ENCODE measurements around the gene ARHGAP35. TPM values are rescaled to one million over a fixed set of nuclear protein-coding genes. Genes with fewer than 3 reads are reported as not detected.
A peak's percentile ranks its signal among the peaks of the same experiment; 100 is the strongest.
"Not testable (repeated sequence)": the region's sequence is repeated elsewhere in the genome, so short reads cannot be mapped to it uniquely, and the experiment has no call there.

The ARHGAP35 gene
- total RNA-seq, 1 donor from 2014 or later = 57.9 TPM

DNA sequence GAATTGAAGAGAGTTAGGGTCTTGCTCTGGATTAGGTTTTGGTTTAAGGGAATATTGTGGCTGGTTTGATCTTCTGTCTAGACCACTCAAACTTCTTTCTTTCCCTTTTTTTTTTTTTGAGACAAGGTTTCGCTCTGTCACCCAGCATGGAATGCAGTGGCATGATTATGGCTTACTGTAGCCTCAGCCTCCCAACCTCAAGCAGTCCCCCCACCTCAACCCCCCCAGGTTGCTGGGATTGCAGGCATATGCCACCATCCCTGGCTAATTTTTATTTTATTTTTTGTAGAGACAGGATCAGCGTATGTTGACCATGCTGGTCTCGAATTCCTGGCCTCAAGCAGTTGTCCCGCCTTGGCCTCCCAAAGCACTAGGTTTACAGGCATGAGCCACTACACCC, 21.2 kb downstream of the ARHGAP35 start:
- Mint-ChIP-seq H3K4me3 (ENCODE audit: unreplicated experiment) (peak overlapping the region; percentile 7), H3K4me1 (ENCODE audit: low read depth, unreplicated experiment) (peaks cover 25% of the 10 kb centered on the region), H3K9me3 (ENCODE audit: unreplicated experiment) (no peaks in the 10 kb centered on the region), H3K27ac (ENCODE audit: unreplicated experiment) (no peak overlapping the region), H3K36me3 (ENCODE audit: low read depth, unreplicated experiment) (peaks cover 3% of the 10 kb centered on the region), H3K27me3 (ENCODE audit: low read depth, unreplicated experiment) (no peaks in the 10 kb centered on the region)
- Histone ChIP-seq H3K9ac (ENCODE audit: low read length) (no peak overlapping the region), H3K9me3 (ENCODE audit: insufficient read depth, low read depth, low read length) (no peaks in the 10 kb centered on the region), H3K4me3 (ENCODE audit: insufficient read depth, low read depth, low read length) (no peak overlapping the region), H3K27me3 (ENCODE audit: insufficient read depth, low read length) (no peaks in the 10 kb centered on the region), H3K79me2 (ENCODE audit: insufficient read depth, low read length) (peaks cover 75% of the 10 kb centered on the region), H3K4me2 (ENCODE audit: low read length) (no peak overlapping the region), H4K20me1 (ENCODE audit: insufficient read depth, low read length) (peaks cover 49% of the 10 kb centered on the region), H3K4me1 (ENCODE audit: insufficient read depth, low read length) (peaks cover 27% of the 10 kb centered on the region), H3K36me3 (ENCODE audit: insufficient read depth, low read length) (no peaks in the 10 kb centered on the region), H2AFZ (ENCODE audit: low read depth, low read length) (no peak overlapping the region), H3K27ac (ENCODE audit: low read depth, low read length) (no peak overlapping the region)
- DNase-seq (ENCODE audit: low read depth) = no peak
- no peak for TF ChIP-seq EZH2 (IDR thresholded peaks at IDR 0.05; ENCODE audit: insufficient read depth, low read length)
- TF ChIP-seq, protein P1, sequence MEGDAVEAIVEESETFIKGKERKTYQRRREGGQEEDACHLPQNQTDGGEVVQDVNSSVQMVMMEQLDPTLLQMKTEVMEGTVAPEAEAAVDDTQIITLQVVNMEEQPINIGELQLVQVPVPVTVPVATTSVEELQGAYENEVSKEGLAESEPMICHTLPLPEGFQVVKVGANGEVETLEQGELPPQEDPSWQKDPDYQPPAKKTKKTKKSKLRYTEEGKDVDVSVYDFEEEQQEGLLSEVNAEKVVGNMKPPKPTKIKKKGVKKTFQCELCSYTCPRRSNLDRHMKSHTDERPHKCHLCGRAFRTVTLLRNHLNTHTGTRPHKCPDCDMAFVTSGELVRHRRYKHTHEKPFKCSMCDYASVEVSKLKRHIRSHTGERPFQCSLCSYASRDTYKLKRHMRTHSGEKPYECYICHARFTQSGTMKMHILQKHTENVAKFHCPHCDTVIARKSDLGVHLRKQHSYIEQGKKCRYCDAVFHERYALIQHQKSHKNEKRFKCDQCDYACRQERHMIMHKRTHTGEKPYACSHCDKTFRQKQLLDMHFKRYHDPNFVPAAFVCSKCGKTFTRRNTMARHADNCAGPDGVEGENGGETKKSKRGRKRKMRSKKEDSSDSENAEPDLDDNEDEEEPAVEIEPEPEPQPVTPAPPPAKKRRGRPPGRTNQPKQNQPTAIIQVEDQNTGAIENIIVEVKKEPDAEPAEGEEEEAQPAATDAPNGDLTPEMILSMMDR (IDR thresholded peaks at IDR 0.05; ENCODE audit: insufficient read depth, low read depth, low read length) = no peak
- FAIRE-seq = no peak

DNA sequence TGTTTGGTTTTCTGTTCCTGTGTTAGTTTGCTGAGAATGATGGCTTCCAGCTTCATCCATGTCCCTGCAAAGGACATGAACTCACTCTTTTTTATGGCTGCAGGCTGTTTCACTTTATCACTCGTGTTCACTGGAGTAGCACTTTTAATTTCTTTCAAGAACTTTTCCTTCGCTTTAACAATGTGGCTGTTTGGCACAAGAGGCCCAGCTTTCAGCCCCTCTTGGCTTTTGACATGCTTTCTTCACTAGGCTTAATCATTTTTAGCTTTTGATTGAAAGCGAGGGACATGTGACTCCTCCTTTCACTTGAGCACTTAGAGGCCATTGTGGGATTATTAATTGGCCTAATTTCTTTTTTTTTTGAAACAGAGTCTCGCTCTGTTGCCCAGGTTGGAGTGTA, 22.0 kb downstream of the ARHGAP35 start:
- Histone ChIP-seq H4K20me1 (ENCODE audit: insufficient read depth, low read length) (peaks cover 56% of the 10 kb centered on the region), H3K79me2 (ENCODE audit: insufficient read depth, low read length) (peaks cover 76% of the 10 kb centered on the region), H3K4me1 (ENCODE audit: insufficient read depth, low read length) (peaks cover 29% of the 10 kb centered on the region)
- not testable (repeated sequence) for H3K27me3 Mint-ChIP-seq (ENCODE audit: low read depth, unreplicated experiment); H3K4me2 ChIP-seq (ENCODE audit: low read length); H3K27ac Mint-ChIP-seq (ENCODE audit: unreplicated experiment); H3K27me3 ChIP-seq (ENCODE audit: insufficient read depth, low read length); H3K9me3 ChIP-seq (ENCODE audit: insufficient read depth, low read depth, low read length); H2AFZ ChIP-seq (ENCODE audit: low read depth, low read length); FAIRE-seq; H3K36me3 ChIP-seq (ENCODE audit: insufficient read depth, low read length); H3K9ac ChIP-seq (ENCODE audit: low read length); H3K36me3 Mint-ChIP-seq (ENCODE audit: low read depth, unreplicated experiment); DNase-seq (ENCODE audit: low read depth); H3K4me3 ChIP-seq (ENCODE audit: insufficient read depth, low read depth, low read length); H3K4me3 Mint-ChIP-seq (ENCODE audit: unreplicated experiment); H3K27ac ChIP-seq (ENCODE audit: low read depth, low read length); H3K9me3 Mint-ChIP-seq (ENCODE audit: unreplicated experiment)
- H3K4me1 Mint-ChIP-seq (ENCODE audit: low read depth, unreplicated experiment) = peaks cover 25% of the 10 kb centered on the region

DNA sequence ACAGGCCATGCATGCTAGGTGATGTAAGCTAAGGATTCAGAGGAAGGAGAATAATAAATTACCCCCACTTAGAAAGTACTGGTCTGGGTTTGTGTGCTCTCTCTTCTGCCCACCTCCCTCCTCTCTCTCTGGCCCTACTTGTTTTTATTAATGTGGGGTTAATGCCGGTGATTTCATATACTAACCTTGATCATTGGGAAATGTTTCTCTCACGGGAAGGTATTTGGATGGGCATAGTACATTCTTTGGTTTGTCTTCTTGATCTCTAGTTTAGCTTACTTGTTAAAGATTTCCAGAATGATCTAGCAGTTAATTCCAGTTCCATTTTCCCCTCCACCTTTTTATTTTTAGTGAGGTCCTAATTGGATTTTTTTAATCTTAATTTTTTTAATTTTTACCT, 24.6 kb downstream of the ARHGAP35 start:
- peaks cover 6% of the 10 kb centered on the region for H3K36me3 Mint-ChIP-seq (ENCODE audit: low read depth, unreplicated experiment)

More for the DNA sequence above, 24.6 kb downstream of the ARHGAP35 start:
- Mint-ChIP-seq H3K4me3 (ENCODE audit: unreplicated experiment) (no peak overlapping the region), H3K9me3 (ENCODE audit: unreplicated experiment) (no peaks in the 10 kb centered on the region), H3K4me1 (ENCODE audit: low read depth, unreplicated experiment) (peaks cover 19% of the 10 kb centered on the region), H3K27me3 (ENCODE audit: low read depth, unreplicated experiment) (no peaks in the 10 kb centered on the region), H3K27ac (ENCODE audit: unreplicated experiment) (no peak overlapping the region)
- no peaks in the 10 kb centered on the region for H3K9me3 ChIP-seq (ENCODE audit: insufficient read depth, low read depth, low read length)
- H3K4me2 ChIP-seq (ENCODE audit: low read length) = no peak overlapping the region
- TF ChIP-seq, protein P1 (IDR thresholded peaks at IDR 0.05; ENCODE audit: insufficient read depth, low read depth, low read length) = no peak
- TF ChIP-seq EZH2 (IDR thresholded peaks at IDR 0.05; ENCODE audit: insufficient read depth, low read length) = no peak
- no peak overlapping the region for H2AFZ ChIP-seq (ENCODE audit: low read depth, low read length)
- no peaks in the 10 kb centered on the region for H3K27me3 ChIP-seq (ENCODE audit: insufficient read depth, low read length)
- H4K20me1 ChIP-seq (ENCODE audit: insufficient read depth, low read length) = peaks cover 60% of the 10 kb centered on the region
- no peak for DNase-seq (ENCODE audit: low read depth)
- no peak for FAIRE-seq
- no peak overlapping the region for H3K27ac ChIP-seq (ENCODE audit: low read depth, low read length)
- no peak overlapping the region for H3K4me3 ChIP-seq (ENCODE audit: insufficient read depth, low read depth, low read length)
- H3K4me1 ChIP-seq (ENCODE audit: insufficient read depth, low read length) = peaks cover 12% of the 10 kb centered on the region
- no peak overlapping the region for H3K9ac ChIP-seq (ENCODE audit: low read length)
- H3K79me2 ChIP-seq (ENCODE audit: insufficient read depth, low read length) = peaks cover 90% of the 10 kb centered on the region
- H3K36me3 ChIP-seq (ENCODE audit: insufficient read depth, low read length) = no peaks in the 10 kb centered on the region

Measured in astrocyte (in vitro differentiated cells and primary cell).